ENCODE data around the gene ANKRD16.
"Not testable (repeated sequence)": the region's sequence is repeated elsewhere in the genome, so short reads cannot be mapped to it uniquely, and the experiment has no call there.

DNA sequence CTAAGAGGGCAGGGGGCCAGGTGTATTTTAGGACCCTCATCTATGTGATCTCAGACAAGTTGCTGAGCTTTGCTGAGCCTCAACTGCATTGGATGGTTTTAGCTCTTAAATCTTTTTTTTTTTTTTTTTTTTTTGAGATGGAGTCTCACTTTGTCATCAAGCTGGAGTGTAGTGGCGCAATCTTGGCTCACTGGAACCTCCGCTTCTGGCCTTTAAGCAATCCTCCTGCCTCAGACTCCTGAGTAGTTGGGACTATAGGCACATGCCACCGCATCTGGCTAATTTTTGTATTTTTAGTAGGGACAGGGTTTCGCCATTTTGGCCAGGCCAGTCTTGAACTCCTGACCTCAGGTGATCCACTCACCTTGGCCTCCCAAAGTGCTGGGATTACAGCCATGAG is 43.0 kb downstream of the ANKRD16 start:
- not testable (repeated sequence) for TF ChIP-seq CHD1 (IDR thresholded peaks at IDR 0.05; ENCODE audit: low read depth, low read length); SUZ12 (IDR thresholded peaks at IDR 0.05; ENCODE audit: low read length); TBP (IDR thresholded peaks at IDR 0.05; ENCODE audit: low read depth, low read length); CTCF (IDR thresholded peaks at IDR 0.05; ENCODE audit: control extremely low read depth in 1 of 3, insufficient read depth in 1 of 3, low read depth in 1 of 3, low read length in 3 of 3); TAF1 (IDR thresholded peaks at IDR 0.05; ENCODE audit: low read depth, low read length); RXRA (IDR thresholded peaks at IDR 0.05; ENCODE audit: insufficient read depth, low read depth, low read length); GABPA (IDR thresholded peaks at IDR 0.05; ENCODE audit: borderline replicate concordance, insufficient read depth, low read length); POLR2AphosphoS5 (IDR thresholded peaks at IDR 0.05; ENCODE audit: low read depth, low read length); EP300 (IDR thresholded peaks at IDR 0.05; ENCODE audit: borderline replicate concordance in 1 of 2, low read depth in 2 of 2, low read length in 2 of 2); SIX5 (IDR thresholded peaks at IDR 0.05; ENCODE audit: low read depth, low read length)
- TF ChIP-seq, protein P1, sequence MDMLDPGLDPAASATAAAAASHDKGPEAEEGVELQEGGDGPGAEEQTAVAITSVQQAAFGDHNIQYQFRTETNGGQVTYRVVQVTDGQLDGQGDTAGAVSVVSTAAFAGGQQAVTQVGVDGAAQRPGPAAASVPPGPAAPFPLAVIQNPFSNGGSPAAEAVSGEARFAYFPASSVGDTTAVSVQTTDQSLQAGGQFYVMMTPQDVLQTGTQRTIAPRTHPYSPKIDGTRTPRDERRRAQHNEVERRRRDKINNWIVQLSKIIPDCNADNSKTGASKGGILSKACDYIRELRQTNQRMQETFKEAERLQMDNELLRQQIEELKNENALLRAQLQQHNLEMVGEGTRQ (IDR thresholded peaks at IDR 0.05; ENCODE audit: low read length): not testable (repeated sequence)
- TF ChIP-seq, protein P2, sequence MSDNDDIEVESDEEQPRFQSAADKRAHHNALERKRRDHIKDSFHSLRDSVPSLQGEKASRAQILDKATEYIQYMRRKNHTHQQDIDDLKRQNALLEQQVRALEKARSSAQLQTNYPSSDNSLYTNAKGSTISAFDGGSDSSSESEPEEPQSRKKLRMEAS (IDR thresholded peaks at IDR 0.05): not testable (repeated sequence)
